ENCODE results near the gene RNF111. TPM values are rescaled to one million over a fixed set of nuclear protein-coding genes. Genes with fewer than 3 reads are reported as not detected.

The RNF111 gene
- polyA plus RNA-seq, 1 donor from 2014 or later, result 25.8 TPM

GRCh38 chr15:58962136-58962535, 25.3 kb upstream of the RNF111 start:
- H3K4me2 ChIP-seq (ENCODE audit: low read length), result no peak overlapping the region
- no peaks in the 10 kb centered on the region for H3F3A ChIP-seq (ENCODE audit: insufficient read depth, low read length, poor library complexity, severe bottlenecking)
- H3K27ac ChIP-seq (ENCODE audit: low read length), result no peak overlapping the region
- H3K36me3 ChIP-seq (ENCODE audit: insufficient read depth, low read length), result no peaks in the 10 kb centered on the region
- H4K20me1 ChIP-seq (ENCODE audit: insufficient read depth), result no peaks in the 10 kb centered on the region
- no peak for TF ChIP-seq REST (IDR thresholded peaks at IDR 0.05; ENCODE audit: borderline replicate concordance)
- no peak for TF ChIP-seq POLR2AphosphoS5 (IDR thresholded peaks at IDR 0.05)
- TF ChIP-seq MXI1 (conservative IDR thresholded peaks at IDR 0.05; ENCODE audit: poor library complexity, severe bottlenecking), result no peak
- no peak for TF ChIP-seq EP300 (conservative IDR thresholded peaks at IDR 0.05; ENCODE audit: poor library complexity, severe bottlenecking)
- no peak for TF ChIP-seq TAF1 (IDR thresholded peaks at IDR 0.05; ENCODE audit: low read depth)
- TF ChIP-seq EZH2 (IDR thresholded peaks at IDR 0.05; ENCODE audit: borderline replicate concordance, insufficient read depth, low read length, poor library complexity, severe bottlenecking), result no peak
- TF ChIP-seq CTCF (IDR thresholded peaks at IDR 0.05; ENCODE audit: poor library complexity, severe bottlenecking), result no peak
- TF ChIP-seq SMC3 (conservative IDR thresholded peaks at IDR 0.05; ENCODE audit: poor library complexity), result no peak
- TF ChIP-seq RAD21 (conservative IDR thresholded peaks at IDR 0.05), result no peak
- no peaks in the 10 kb centered on the region for H3K79me2 ChIP-seq (replicated peaks; ENCODE audit: insufficient read depth, low read length)
- no peak overlapping the region for H3K9ac ChIP-seq (ENCODE audit: low read length)
- H3K9me3 ChIP-seq (ENCODE audit: low read length), result no peaks in the 10 kb centered on the region
- no peaks in the 10 kb centered on the region for H3K9me2 ChIP-seq (ENCODE audit: insufficient read depth, low read length)
- H2AFZ ChIP-seq (ENCODE audit: low read depth, low read length), result no peak overlapping the region
- no peaks in the 10 kb centered on the region for H3K27me3 ChIP-seq (ENCODE audit: insufficient read depth, low read depth, low read length)
- H3K4me3 ChIP-seq (ENCODE audit: low read length), result no peak overlapping the region

- Histone ChIP-seq H3K27ac (ENCODE audit: low read length) (no peak overlapping the region), H3K4me3 (ENCODE audit: low read length) (no peak overlapping the region), H3F3A (ENCODE audit: insufficient read depth, low read length, poor library complexity, severe bottlenecking) (no peaks in the 10 kb centered on the region), H3K79me2 (replicated peaks; ENCODE audit: insufficient read depth, low read length) (no peaks in the 10 kb centered on the region), H3K4me2 (ENCODE audit: low read length) (no peak overlapping the region), H3K27me3 (ENCODE audit: insufficient read depth, low read depth, low read length) (no peaks in the 10 kb centered on the region), H2AFZ (ENCODE audit: low read depth, low read length) (no peak overlapping the region), H3K9ac (ENCODE audit: low read length) (no peak overlapping the region), H3K36me3 (ENCODE audit: insufficient read depth, low read length) (no peaks in the 10 kb centered on the region), H3K9me2 (ENCODE audit: insufficient read depth, low read length) (no peaks in the 10 kb centered on the region), H4K20me1 (ENCODE audit: insufficient read depth) (no peaks in the 10 kb centered on the region), H3K9me3 (ENCODE audit: low read length) (no peaks in the 10 kb centered on the region)
- TF ChIP-seq RAD21 (conservative IDR thresholded peaks at IDR 0.05) (no peak), TAF1 (IDR thresholded peaks at IDR 0.05; ENCODE audit: low read depth) (no peak), POLR2AphosphoS5 (IDR thresholded peaks at IDR 0.05) (no peak), EP300 (conservative IDR thresholded peaks at IDR 0.05; ENCODE audit: poor library complexity, severe bottlenecking) (no peak), CTCF (IDR thresholded peaks at IDR 0.05; ENCODE audit: poor library complexity, severe bottlenecking) (no peak), MXI1 (conservative IDR thresholded peaks at IDR 0.05; ENCODE audit: poor library complexity, severe bottlenecking) (no peak), REST (IDR thresholded peaks at IDR 0.05; ENCODE audit: borderline replicate concordance) (no peak), SMC3 (conservative IDR thresholded peaks at IDR 0.05; ENCODE audit: poor library complexity) (no peak), EZH2 (IDR thresholded peaks at IDR 0.05; ENCODE audit: borderline replicate concordance, insufficient read depth, low read length, poor library complexity, severe bottlenecking) (no peak)
These were observed 24.5 kb upstream of the RNF111 start for GRCh38 chr15:58962662-58963565.
